GM13976 (cell line): Measurements from ENCODE around the gene PSMA2.

Experiments
- DNase-seq: peaks from one replicate; pipeline ENCODE4 v3.0.0; 2012; ENCODE audit warnings: low spot score
- in situ Hi-C: fragments of 300-500 bp; cut with MboI; formaldehyde crosslinking; loops from one replicate; pipeline ENCODE4 v1.12.0; 2022; ENCODE audit warnings: low sequenced_read_pairs, mixed read lengths, inconsistent platforms; ENCODE audit not compliant: unreplicated experiment
- TF ChIP-seq, protein P1 (sequence below): IDR thresholded peaks from 2 replicates; pipeline ENCODE4 v1.5.1; 2012; ENCODE audit warnings: borderline replicate concordance, mild to moderate bottlenecking; ENCODE audit not compliant: insufficient read depth; ENCODE audit errors: extremely low read depth, missing control alignments, control extremely low read depth

The PSMA2 gene

DNA sequence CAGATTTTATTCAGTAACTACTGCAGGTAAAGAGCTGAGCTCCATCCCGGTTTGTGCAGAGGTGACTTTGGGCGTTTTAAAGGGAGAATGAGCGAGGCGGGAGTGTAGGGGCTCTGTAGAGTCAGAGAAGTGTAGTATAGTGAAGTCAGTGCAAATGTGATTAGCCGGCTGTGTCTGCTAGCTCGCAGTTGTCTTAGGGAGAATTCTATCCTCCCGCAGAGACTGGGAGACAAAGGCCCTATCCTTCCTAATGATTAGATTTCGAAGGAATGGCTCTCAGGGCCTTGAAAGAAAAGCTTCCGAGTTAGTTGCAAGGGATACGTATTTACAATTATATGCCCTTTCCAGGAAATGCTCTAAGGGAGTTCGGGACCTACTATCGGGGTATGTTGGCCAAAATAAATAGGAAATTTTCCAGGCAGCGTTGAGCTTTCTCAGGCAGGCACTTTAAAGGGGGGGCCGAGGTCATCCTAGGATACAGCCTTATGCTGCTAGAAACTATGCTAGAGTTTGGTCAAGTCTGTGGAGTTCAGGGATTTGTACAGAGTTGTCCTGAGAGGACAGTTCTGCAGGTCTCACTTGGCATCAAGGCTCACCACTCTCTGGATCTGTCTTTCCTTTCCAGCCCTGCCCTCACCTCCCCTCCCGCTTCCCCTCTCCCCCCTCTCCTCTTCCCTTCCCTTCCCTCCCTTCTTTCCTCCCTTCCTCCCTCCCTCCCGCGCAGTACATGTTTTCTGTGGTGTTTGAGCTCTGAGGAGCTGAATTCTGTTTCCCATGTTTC is 1.0 kb upstream of the PSMA2 start:
- TF ChIP-seq, protein P1, sequence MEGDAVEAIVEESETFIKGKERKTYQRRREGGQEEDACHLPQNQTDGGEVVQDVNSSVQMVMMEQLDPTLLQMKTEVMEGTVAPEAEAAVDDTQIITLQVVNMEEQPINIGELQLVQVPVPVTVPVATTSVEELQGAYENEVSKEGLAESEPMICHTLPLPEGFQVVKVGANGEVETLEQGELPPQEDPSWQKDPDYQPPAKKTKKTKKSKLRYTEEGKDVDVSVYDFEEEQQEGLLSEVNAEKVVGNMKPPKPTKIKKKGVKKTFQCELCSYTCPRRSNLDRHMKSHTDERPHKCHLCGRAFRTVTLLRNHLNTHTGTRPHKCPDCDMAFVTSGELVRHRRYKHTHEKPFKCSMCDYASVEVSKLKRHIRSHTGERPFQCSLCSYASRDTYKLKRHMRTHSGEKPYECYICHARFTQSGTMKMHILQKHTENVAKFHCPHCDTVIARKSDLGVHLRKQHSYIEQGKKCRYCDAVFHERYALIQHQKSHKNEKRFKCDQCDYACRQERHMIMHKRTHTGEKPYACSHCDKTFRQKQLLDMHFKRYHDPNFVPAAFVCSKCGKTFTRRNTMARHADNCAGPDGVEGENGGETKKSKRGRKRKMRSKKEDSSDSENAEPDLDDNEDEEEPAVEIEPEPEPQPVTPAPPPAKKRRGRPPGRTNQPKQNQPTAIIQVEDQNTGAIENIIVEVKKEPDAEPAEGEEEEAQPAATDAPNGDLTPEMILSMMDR, result no peak
- in situ Hi-C loops, result loop anchor here (25.0 kb wide), 2 partner anchors 504 to 904 kb away; no protein-coding TSS in a partner anchor
- no peak for DNase-seq

DNA sequence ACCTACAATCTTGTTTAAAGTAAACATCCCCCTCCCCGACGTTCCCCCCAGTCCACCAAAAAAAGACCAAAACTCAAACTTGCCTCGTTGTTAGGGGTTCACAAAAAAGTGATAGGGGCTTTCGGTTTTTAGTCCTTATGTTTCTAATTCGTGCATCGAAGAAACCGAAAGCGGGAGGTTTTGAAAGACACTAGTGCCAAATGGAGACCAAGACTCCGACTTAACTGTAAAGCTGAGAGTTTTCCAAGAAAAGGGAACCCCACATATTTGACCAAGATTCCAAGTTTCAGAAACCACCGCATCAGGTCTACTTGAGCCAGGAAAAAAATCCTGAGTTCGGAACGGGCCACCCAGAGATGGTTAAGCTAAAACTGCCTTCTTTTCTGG is 534 bp downstream of the PSMA2 start:
- no peak for DNase-seq
- in situ Hi-C loops, result loop anchor here (25.0 kb wide), 2 partner anchors 506 to 906 kb away; no protein-coding TSS in a partner anchor
- TF ChIP-seq, protein P1, result no peak

DNA sequence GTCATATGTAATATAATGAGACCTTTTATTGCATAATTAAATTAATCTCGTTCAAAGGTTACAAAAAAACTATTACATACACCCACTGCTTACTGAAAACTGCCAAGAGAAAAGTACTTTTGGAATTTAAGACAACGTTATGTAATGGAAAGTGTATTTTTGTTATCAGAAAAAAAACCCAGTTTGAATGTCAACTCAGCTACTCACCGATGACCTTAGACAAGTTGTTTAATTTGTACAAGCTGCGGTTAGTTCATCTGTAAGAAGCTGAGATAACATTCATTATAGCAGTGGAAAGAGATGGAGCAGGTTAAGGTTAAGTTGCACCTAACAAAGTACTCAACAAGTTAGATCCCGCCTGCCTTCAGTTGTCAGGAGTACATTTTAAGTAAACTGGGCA is 1.1 kb downstream of the PSMA2 start:
- TF ChIP-seq, protein P1, result no peak
- DNase-seq, result no peak
- in situ Hi-C loops, result loop anchor here (25.0 kb wide), 2 partner anchors 506 to 906 kb away; no protein-coding TSS in a partner anchor

DNA sequence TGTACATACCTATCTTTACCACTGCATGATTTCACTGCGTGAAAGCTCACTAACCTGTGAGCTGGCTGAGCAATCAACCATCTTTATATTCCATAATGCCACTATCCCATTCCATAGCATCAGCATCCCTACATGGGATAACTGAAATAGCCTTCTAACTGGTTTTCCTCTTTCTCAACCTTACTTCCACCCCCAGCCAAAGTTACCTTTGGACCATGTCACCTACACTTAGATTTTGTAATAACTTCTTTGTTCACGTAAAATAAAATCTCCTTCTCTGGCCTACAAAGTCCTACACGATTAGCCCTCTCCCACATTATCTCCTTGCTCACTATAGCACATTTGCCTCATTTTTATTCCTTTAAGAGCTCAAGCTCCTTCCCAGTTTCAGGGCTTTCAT is 2.5 kb downstream of the PSMA2 start:
- no peak for DNase-seq
- TF ChIP-seq, protein P1, result no peak
- in situ Hi-C loops, result loop anchor here (25.0 kb wide), 2 partner anchors 508 to 908 kb away; no protein-coding TSS in a partner anchor

DNA sequence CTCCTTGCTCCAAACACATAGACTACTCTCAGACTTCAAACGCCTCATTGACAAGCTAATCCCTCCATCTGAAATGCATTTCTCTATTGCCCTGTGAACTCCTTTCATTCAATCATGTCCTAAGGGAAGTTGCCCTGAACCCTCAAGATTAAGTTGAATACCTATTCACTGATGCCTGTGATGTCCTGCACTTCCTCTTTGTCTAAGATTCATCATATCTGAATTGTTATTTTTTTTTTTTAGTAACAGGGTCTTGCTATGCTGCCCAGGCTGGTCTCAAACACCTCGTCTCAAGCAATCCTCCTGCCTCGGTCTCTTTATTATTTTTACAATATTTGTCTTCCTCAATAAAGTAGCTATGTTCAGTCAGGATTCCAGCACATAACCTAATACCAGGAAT is 3.2 kb downstream of the PSMA2 start:
- DNase-seq, result no peak
- in situ Hi-C loops, result loop anchor here (25.0 kb wide), 2 partner anchors 509 to 909 kb away; no protein-coding TSS in a partner anchor

DNA sequence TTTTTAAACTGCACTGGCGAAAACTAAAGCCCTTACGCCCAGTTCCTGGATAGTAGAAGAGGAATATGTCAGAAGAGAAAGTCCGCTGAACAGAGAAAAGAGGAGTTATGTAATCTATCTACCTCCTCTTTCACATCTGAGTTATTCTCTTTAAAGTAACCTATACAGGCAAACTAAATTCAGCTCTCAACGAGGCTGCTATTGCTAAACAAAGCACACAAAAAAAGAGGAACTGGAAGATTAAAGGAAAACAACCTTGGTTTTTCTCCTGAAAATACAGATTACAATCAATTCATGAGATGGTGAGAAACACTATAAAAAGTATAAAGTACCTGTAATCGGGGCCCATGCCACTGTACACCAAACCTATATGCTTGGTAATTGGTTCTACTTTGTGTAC is 5.8 kb downstream of the PSMA2 start:
- DNase-seq, result no peak
- in situ Hi-C loops, result loop anchor here (25.0 kb wide), 2 partner anchors 511 to 911 kb away; no protein-coding TSS in a partner anchor
- TF ChIP-seq, protein P1, result no peak

More for the DNA sequence above, 3.2 kb downstream of the PSMA2 start:
- TF ChIP-seq, protein P1, result no peak

DNA sequence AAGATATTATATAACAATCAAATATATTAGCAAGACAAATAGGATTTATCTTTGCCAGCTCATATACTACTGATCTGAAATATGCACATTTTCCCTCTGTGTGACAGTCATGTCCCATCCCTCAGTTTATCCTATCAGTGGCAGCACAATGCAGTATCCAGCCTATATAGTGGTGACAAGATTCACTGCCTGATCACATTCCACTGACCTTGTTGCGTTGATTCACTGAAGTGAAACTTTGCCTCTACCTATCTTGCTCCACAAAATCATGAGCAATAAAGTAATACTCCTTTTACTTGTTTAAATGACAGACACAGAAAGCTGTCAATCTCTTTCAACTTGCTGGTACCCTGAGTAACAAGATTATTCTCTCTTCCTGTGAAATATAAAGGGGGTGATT is 6.3 kb downstream of the PSMA2 start:
- in situ Hi-C loops, result loop anchor here (25.0 kb wide), 2 partner anchors 512 to 912 kb away; no protein-coding TSS in a partner anchor
- TF ChIP-seq, protein P1, result no peak
- no peak for DNase-seq
